Measurements from ENCODE around the gene CEMIP2.

Gene CEMIP2

DNA sequence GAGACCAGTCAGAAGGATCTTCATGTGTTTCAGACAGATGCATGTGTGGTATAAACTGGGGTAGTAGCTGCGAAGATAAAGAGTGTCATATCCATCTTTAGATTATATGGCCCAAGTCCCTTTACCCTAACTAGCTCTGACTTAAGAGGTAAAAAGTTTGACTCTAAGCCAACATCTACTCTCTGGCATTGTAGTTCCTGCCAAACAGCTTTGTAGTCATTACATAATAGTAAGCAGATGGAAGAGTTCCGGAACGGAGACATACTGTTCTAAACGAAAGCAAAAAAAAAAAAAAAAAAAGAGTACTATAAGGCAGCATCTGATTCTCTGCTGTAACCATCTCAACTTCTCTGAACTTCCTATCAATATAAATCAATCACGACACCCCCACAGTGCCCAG is 48.8 kb downstream of the CEMIP2 start:
- no peak overlapping the region for H3K4me3 ChIP-seq (replicated peaks in 1 of 2; ENCODE audit: low read depth in 2 of 2, low read length in 2 of 2)
- TF ChIP-seq, protein P1, sequence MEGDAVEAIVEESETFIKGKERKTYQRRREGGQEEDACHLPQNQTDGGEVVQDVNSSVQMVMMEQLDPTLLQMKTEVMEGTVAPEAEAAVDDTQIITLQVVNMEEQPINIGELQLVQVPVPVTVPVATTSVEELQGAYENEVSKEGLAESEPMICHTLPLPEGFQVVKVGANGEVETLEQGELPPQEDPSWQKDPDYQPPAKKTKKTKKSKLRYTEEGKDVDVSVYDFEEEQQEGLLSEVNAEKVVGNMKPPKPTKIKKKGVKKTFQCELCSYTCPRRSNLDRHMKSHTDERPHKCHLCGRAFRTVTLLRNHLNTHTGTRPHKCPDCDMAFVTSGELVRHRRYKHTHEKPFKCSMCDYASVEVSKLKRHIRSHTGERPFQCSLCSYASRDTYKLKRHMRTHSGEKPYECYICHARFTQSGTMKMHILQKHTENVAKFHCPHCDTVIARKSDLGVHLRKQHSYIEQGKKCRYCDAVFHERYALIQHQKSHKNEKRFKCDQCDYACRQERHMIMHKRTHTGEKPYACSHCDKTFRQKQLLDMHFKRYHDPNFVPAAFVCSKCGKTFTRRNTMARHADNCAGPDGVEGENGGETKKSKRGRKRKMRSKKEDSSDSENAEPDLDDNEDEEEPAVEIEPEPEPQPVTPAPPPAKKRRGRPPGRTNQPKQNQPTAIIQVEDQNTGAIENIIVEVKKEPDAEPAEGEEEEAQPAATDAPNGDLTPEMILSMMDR (IDR thresholded peaks at IDR 0.05; ENCODE audit: low read depth, low read length) = no peak
- peak; percentile 70 to 88 for DNase-seq (ENCODE audit: low read depth in 2 of 2)

DNA sequence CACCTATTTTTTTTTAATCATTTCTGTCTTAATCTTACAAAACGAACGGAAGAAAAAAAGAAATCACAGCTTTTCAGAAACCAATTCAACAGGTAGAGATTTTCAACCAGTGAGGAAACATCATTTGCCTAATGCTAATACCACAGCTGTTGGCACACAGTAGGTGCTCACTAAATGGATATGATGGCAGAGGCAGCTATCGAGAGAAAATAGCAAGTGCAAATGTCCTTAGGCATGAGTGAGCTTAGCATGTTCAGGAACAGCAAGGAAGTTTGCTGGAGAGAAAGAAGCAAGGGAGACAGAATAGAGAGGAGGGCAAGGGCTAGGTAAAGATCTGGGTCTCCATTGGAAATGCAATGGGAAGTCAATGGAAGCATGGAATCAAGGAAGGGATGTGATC is 49.2 kb downstream of the CEMIP2 start:
- DNase-seq (ENCODE audit: low read depth in 2 of 2) = no peak
- H3K4me3 ChIP-seq (replicated peaks in 1 of 2; ENCODE audit: low read depth in 2 of 2, low read length in 2 of 2) = no peak overlapping the region
- TF ChIP-seq, protein P1 (IDR thresholded peaks at IDR 0.05; ENCODE audit: low read depth, low read length) = no peak

DNA sequence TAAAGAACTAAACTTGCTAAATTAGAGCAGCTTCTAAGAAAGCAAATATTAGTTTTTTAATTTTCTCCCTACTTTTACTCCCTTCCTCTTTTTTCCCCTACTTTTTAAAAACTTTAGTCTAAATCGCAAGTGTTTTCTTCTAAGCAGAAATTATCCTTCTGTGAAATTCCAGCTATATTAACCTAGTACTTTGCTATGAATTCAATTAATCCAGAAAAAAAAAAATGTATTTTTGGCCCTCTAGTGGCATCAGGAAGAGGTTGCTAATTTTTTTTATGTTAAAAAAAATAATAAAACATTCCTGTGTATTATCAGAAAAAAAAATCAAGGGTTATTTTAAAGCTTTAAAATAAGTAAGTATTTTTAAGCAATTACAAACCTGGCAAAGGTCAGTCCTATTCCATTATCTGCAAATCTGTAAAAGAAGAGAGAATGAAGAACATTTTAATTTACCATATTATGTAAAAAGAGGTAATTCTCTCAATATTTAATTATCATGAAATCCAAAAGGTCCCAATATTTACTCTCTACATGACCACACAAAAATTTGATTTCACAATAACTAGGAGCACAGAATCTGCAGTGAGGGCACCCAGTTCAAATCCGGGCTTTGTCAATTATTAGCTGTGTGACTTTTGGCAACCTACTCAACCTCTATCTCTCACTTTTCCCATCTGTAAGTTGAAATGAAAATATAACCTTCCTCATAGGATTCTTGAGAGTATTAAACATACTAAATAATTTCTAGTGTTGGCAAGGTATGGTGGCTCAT is 52.0 kb downstream of the CEMIP2 start:
- TF ChIP-seq, protein P1 (IDR thresholded peaks at IDR 0.05; ENCODE audit: low read depth, low read length) = peak; percentile 47
- DNase-seq (ENCODE audit: low read depth in 2 of 2) = peak; percentile 41 to 42
- no peak overlapping the region for H3K4me3 ChIP-seq (replicated peaks in 1 of 2; ENCODE audit: low read depth in 2 of 2, low read length in 2 of 2)

DNA sequence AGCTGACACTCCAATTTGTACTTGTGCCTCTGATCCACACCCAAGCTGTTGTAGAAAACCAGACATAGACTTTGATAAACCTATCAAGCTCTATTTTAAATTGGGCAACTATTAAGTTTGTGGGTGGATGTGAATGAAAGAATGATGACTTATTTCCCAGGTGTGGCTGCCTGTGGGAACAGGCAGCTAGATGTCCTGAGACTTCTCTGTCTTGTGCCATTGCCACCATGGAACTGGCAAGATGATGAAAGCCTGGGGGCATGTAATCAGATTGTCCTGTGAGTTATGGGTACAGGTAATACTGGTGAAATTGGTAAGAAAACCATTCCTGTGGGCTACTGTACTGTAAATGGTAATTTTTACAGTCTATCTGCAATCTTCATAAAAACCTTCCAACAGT is 57.5 kb downstream of the CEMIP2 start:
- no peak overlapping the region for H3K4me3 ChIP-seq (replicated peaks in 1 of 2; ENCODE audit: low read depth in 2 of 2, low read length in 2 of 2)
- DNase-seq (ENCODE audit: low read depth in 2 of 2) = no peak
- TF ChIP-seq, protein P1 (IDR thresholded peaks at IDR 0.05; ENCODE audit: low read depth, low read length) = no peak

DNA sequence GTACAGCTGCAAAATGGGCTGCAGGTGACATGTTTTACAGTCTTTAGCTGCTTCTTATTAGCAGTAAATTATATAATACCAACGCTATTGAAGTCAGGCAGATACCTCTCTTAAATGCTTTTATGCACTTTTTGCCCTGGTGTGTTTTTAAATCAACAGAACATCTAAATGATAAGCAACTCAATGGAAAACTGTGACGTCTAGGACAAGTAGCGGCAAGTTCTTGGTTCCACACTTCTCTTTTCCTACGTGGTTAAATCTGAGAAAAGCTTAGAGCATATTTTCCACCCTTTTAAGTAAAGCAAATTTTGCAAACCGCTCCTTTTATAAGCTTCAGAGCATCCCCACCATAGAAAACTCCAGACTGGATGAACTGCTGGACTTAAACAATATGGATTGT is 58.1 kb downstream of the CEMIP2 start:
- no peak overlapping the region for H3K4me3 ChIP-seq (replicated peaks in 1 of 2; ENCODE audit: low read depth in 2 of 2, low read length in 2 of 2)
- TF ChIP-seq, protein P1 (IDR thresholded peaks at IDR 0.05; ENCODE audit: low read depth, low read length) = no peak
- no peak for DNase-seq (ENCODE audit: low read depth in 2 of 2)

DNA sequence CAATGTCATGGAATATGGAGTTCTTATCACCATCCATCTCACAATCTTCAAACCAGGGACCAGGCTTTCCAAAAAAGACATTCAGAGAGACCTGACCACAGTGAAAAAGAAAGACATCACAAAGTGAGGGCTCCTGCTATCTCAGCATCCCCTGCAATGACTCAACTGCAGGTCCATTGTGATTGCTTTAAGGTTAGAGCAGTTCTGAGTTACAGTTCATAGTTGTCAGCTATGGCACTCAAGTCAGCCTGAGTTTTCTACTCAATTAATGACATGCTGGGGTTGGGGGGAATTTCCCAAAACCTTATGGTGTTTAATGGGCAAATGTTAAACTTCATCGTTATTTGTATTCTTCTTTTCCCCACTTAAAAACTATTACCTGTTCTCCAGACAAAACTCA is 58.9 kb downstream of the CEMIP2 start:
- no peak for DNase-seq (ENCODE audit: low read depth in 2 of 2)
- TF ChIP-seq, protein P1 (IDR thresholded peaks at IDR 0.05; ENCODE audit: low read depth, low read length) = no peak
- no peak overlapping the region for H3K4me3 ChIP-seq (replicated peaks in 1 of 2; ENCODE audit: low read depth in 2 of 2, low read length in 2 of 2)

DNA sequence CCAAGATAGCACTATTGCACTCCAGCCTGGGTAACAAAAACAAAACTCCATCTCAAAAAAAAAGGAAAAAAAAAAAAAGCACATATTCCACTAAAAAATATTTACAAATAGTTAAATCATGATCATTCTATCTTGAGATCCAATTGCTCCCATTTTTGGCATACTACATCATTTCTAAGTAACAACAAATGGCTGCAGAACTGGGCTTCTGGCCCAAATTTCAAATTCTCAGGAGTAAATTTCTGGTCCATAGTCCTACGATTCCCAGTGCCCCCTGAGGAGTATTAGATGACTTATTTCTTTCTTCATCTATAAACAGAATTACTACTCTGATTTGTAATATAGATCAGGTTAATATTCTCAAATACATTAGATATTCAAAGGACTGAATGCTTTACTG is 62.1 kb downstream of the CEMIP2 start:
- TF ChIP-seq, protein P1 (IDR thresholded peaks at IDR 0.05; ENCODE audit: low read depth, low read length) = no peak
- DNase-seq (ENCODE audit: low read depth in 2 of 2) = no peak
- no peak overlapping the region for H3K4me3 ChIP-seq (replicated peaks in 1 of 2; ENCODE audit: low read depth in 2 of 2, low read length in 2 of 2)

Data from cardiac fibroblast (primary cell).